ENCODE measurements around the gene APOL5. TPM values are rescaled to one million over a fixed set of nuclear protein-coding genes. Genes with fewer than 3 reads are reported as not detected.

APOL5 gene
- total and polyA plus RNA-seq, 10 of the 15 experiments (the other 5 are each of a cell fraction or from before 2014, with no cell fraction given): not detected

GRCh38 chr22:35712672-35713071 is 5.0 kb upstream of the APOL5 start (continued):
- TF ChIP-seq CTCF (IDR thresholded peaks at IDR 0.05 in 2 of 3, conservative IDR thresholded peaks at IDR 0.05 in 1 of 3; ENCODE audit: control insufficient read depth in 2 of 3, extremely low read depth in 1 of 3, insufficient read depth in 1 of 3, low read depth in 3 of 3, low read length in 3 of 3) (0 out of 6 replicates have a peak, but pooled peaks of 1 of the 3 experiments have one; percentile 1), ZNF217 (IDR thresholded peaks at IDR 0.05) (no peak), NFXL1 (IDR thresholded peaks at IDR 0.05; ENCODE audit: borderline replicate concordance) (no peak), CHD4 (IDR thresholded peaks at IDR 0.05) (no peak)

- Histone ChIP-seq H3K4me3 (no peak overlapping the region), H3K27ac (ENCODE audit: control insufficient read depth, insufficient read depth) (no peak overlapping the region), H3K9ac (ENCODE audit: control insufficient read depth, insufficient read depth, low read length) (no peak overlapping the region), H3K4me2 (ENCODE audit: control insufficient read depth, insufficient read depth) (no peak overlapping the region), H2AFZ (ENCODE audit: control insufficient read depth, low read depth, low read length) (no peak overlapping the region), H3K27me3 (replicated peaks in 1 of 2; ENCODE audit: control insufficient read depth in 2 of 2, insufficient read depth in 2 of 2, low read length in 1 of 2) (0 out of 4 replicates have a peak, but pooled peaks cover 0 to 2% of the 10 kb centered on the region in 2 experiments), H3K79me2 (ENCODE audit: control insufficient read depth, insufficient read depth, low read length) (no peaks in the 10 kb centered on the region), H3K36me3 (ENCODE audit: control insufficient read depth in 2 of 2, insufficient read depth in 2 of 2, low read length in 1 of 2) (no peaks in the 10 kb centered on the region), H4K20me1 (ENCODE audit: control insufficient read depth, insufficient read depth) (no peaks in the 10 kb centered on the region), H3K9me3 (replicated peaks; ENCODE audit: control insufficient read depth, insufficient read depth, low read length) (no peaks in the 10 kb centered on the region), H3K4me1 (ENCODE audit: control insufficient read depth, insufficient read depth, low read length) (no peaks in the 10 kb centered on the region)
- ChIA-PET RAD21 (ENCODE audit: unreplicated experiment) (no interaction called here), CTCF (no interaction called here), SMC1A (ENCODE audit: uncharacterized antibody, unreplicated experiment) (no interaction called here), POLR2A (no interaction called here)
- TF ChIP-seq CTCF (IDR thresholded peaks at IDR 0.05 in 2 of 3, conservative IDR thresholded peaks at IDR 0.05 in 1 of 3; ENCODE audit: control insufficient read depth in 2 of 3, extremely low read depth in 1 of 3, insufficient read depth in 1 of 3, low read depth in 3 of 3, low read length in 3 of 3) (peak in 2 of 3 experiments; percentile 15 to 36; a peak in 2 of 6 replicates), RUNX3 (IDR thresholded peaks at IDR 0.05; ENCODE audit: low read length) (no peak), MAX (IDR thresholded peaks at IDR 0.05; ENCODE audit: low read depth, low read length) (no peak), RAD21 (IDR thresholded peaks at IDR 0.05; ENCODE audit: insufficient read depth, low read depth, low read length) (peak; percentile 24; the same call in 1 of the 2 replicates), BCL11A (IDR thresholded peaks at IDR 0.05; ENCODE audit: low read depth, low read length) (no peak)
- in situ Hi-C loops (cut with MboI): no loop called here
- intact Hi-C loops (cut with micrococcal nuclease; ENCODE audit: unreplicated experiment): no loop called here
- no TSS peak for BruUV-seq (replicated peaks)
- FAIRE-seq (no peak), ATAC-seq (no peak), DNase-seq (ENCODE audit: low read depth, low spot score) (no peak)
- 52% methylated on average over 15 of the region's 15 CpGs for WGBS (ENCODE audit: insufficient coverage, insufficient replicate concordance, low lambda C conversion rate, missing lambda C conversion rate)
These were observed 1.7 kb downstream of the APOL5 start for GRCh38 chr22:35719212-35719875.

Measured in GM12878 (cell line).